SK-N-SH treated with all-trans-retinoic acid at 6 μM for 48 hours (cell line): ENCODE measurements around the gene SNAP25.

Experiments used
- ATAC-seq: fragments of 200-7000 bp; cut with Tn5 transposase; 3 replicates; pipeline ENCODE4 v1.9.1; 2020; ENCODE audit warnings: mild to moderate bottlenecking, moderate library complexity
- ARNTL ChIP-seq: fragments of 450-650 bp; formaldehyde crosslinking; IDR thresholded peaks from 2 replicates; pipeline ENCODE4 v1.5.0; 2020; ENCODE audit warnings: low read depth, mild to moderate bottlenecking, moderate library complexity, borderline replicate concordance
- BACH2 ChIP-seq: fragments of 250-450 bp; sonication (Bioruptor Pico); IDR thresholded peaks from 2 replicates; pipeline ENCODE4 v1.9.0; 2021; ENCODE audit warnings: mild to moderate bottlenecking, borderline replicate concordance
- CSDC2 ChIP-seq: fragments of 250-450 bp; sonication (Bioruptor Pico); IDR thresholded peaks from 2 replicates; pipeline ENCODE4 v1.5.0; 2020; ENCODE audit warnings: mild to moderate bottlenecking, moderate library complexity
- ESRRG ChIP-seq: fragments of 250-450 bp; sonication (Bioruptor Pico); IDR thresholded peaks from 2 replicates; pipeline ENCODE4 v1.6.1; 2021; ENCODE audit warnings: mild to moderate bottlenecking
- GLIS3 ChIP-seq: fragments of 250-450 bp; sonication (Bioruptor Pico); IDR thresholded peaks from 2 replicates; pipeline ENCODE4 v1.5.0; 2020; ENCODE audit warnings: mild to moderate bottlenecking, moderate library complexity
- ISL1 ChIP-seq: fragments of 250-450 bp; sonication (Bioruptor Pico); IDR thresholded peaks from 2 replicates; pipeline ENCODE4 v2.1.2; 2022; ENCODE audit warnings: mild to moderate bottlenecking, moderate library complexity
- OSR1 ChIP-seq: fragments of 250-450 bp; sonication (Bioruptor Pico); IDR thresholded peaks from 2 replicates; pipeline ENCODE4 v1.8.0; 2022; ENCODE audit warnings: moderate library complexity, mild to moderate bottlenecking, inconsistent platforms
- PATZ1 ChIP-seq: fragments of 250-450 bp; sonication (Bioruptor Pico); IDR thresholded peaks from 2 replicates; pipeline ENCODE4 v1.8.0; 2020; ENCODE audit warnings: mild to moderate bottlenecking, moderate library complexity, borderline replicate concordance
- POU6F1 ChIP-seq: fragments of 250-450 bp; sonication (Bioruptor Pico); IDR thresholded peaks from 2 replicates; pipeline ENCODE4 v1.8.0; 2021; ENCODE audit warnings: low read depth, mild to moderate bottlenecking, moderate library complexity, borderline replicate concordance
- PPARA ChIP-seq: fragments of 250-450 bp; sonication (Bioruptor Pico); IDR thresholded peaks from 2 replicates; pipeline ENCODE4 v1.5.0; 2020; ENCODE audit warnings: mild to moderate bottlenecking, borderline replicate concordance
- RARB ChIP-seq: fragments of 250-450 bp; sonication (Bioruptor Pico); IDR thresholded peaks from 2 replicates; pipeline ENCODE4 v1.8.0; 2021; ENCODE audit warnings: mild to moderate bottlenecking, moderate library complexity
- SNAI2 ChIP-seq: fragments of 250-450 bp; sonication (Bioruptor Pico); IDR thresholded peaks from 2 replicates; pipeline ENCODE4 v1.5.0; 2020; ENCODE audit warnings: mild to moderate bottlenecking, moderate library complexity
- TCF4 ChIP-seq: fragments of 250-450 bp; sonication (Bioruptor Pico); IDR thresholded peaks from 2 replicates; pipeline ENCODE4 v1.8.0; 2021; ENCODE audit warnings: mild to moderate bottlenecking, moderate library complexity, borderline replicate concordance
- TOX ChIP-seq: fragments of 250-450 bp; sonication (Bioruptor Pico); IDR thresholded peaks from 2 replicates; pipeline ENCODE4 v1.8.0; 2021; ENCODE audit warnings: mild to moderate bottlenecking, moderate library complexity, borderline replicate concordance
- TSHZ2 ChIP-seq: fragments of 250-450 bp; sonication (Bioruptor Pico); IDR thresholded peaks from 2 replicates; pipeline ENCODE4 v1.5.0; 2020; ENCODE audit warnings: mild to moderate bottlenecking, moderate library complexity
- ZC3H10 ChIP-seq: fragments of 250-450 bp; sonication (Bioruptor Pico); IDR thresholded peaks from 2 replicates; pipeline ENCODE4 v1.5.1; 2021; ENCODE audit warnings: mild to moderate bottlenecking, moderate library complexity
- ZFP3 ChIP-seq: fragments of 250-450 bp; sonication (Bioruptor Pico); IDR thresholded peaks from 2 replicates; pipeline ENCODE4 v1.5.0; 2020; ENCODE audit warnings: mild to moderate bottlenecking, moderate library complexity
- ZFP30 ChIP-seq: fragments of 450-650 bp; formaldehyde crosslinking; IDR thresholded peaks from 2 replicates; pipeline ENCODE4 v1.5.0; 2022; ENCODE audit warnings: mild to moderate bottlenecking, moderate library complexity
- ZNF565 ChIP-seq: fragments of 450-650 bp; formaldehyde crosslinking; conservative IDR thresholded peaks from 2 replicates; pipeline ENCODE4 v1.5.0; 2020; ENCODE audit warnings: low read depth, mild to moderate bottlenecking, moderate library complexity
- ZNF70 ChIP-seq: fragments of 450-650 bp; formaldehyde crosslinking; IDR thresholded peaks from 2 replicates; pipeline ENCODE4 v1.5.0; 2020; ENCODE audit warnings: mild to moderate bottlenecking, moderate library complexity
- ZNF8 ChIP-seq: fragments of 450-650 bp; formaldehyde crosslinking; IDR thresholded peaks from 2 replicates; pipeline ENCODE4 v1.5.0; 2020; ENCODE audit warnings: mild to moderate bottlenecking, moderate library complexity
- TF ChIP-seq, protein P1 (sequence below): fragments of 250-450 bp; sonication (Bioruptor Pico); IDR thresholded peaks from 2 replicates; pipeline ENCODE4 v1.5.1; 2020; ENCODE audit warnings: low read depth, mild to moderate bottlenecking, moderate library complexity
- TF ChIP-seq, protein P2 (sequence below): fragments of 250-450 bp; sonication (Bioruptor Pico); IDR thresholded peaks from 2 replicates; pipeline ENCODE4 v1.5.1; 2021; ENCODE audit warnings: mild to moderate bottlenecking, moderate library complexity

Gene SNAP25

GRCh38 chr20:10219452-10219791, 792 bp downstream of the SNAP25 start:
- ATAC-seq = peak; percentile 67

More at GRCh38 chr20:10219452-10219791, 792 bp downstream of the SNAP25 start:
- TF ChIP-seq ZFP30 (peak; percentile 54; the same call in 1 of the 2 replicates), ZC3H10 (0 out of 2 replicates have a peak, but pooled peaks have one; percentile 63), ZNF8 (CRISPR knock-in tag) (peak; percentile 26; the same call in 1 of the 2 replicates), CSDC2 (CRISPR knock-in tag) (peak; percentile 99), TSHZ2 (CRISPR knock-in tag) (peak; percentile 94), TCF4 (CRISPR knock-in tag) (no peak), ZNF70 (CRISPR knock-in tag) (no peak), TOX (no peak), OSR1 (no peak), ESRRG (CRISPR knock-in tag) (no peak), ARNTL (CRISPR knock-in tag) (no peak), GLIS3 (CRISPR knock-in tag) (peak; percentile 87; the same call in 1 of the 2 replicates), SNAI2 (CRISPR knock-in tag) (peak; percentile 99), BACH2 (CRISPR knock-in tag) (no peak), POU6F1 (CRISPR knock-in tag) (no peak), ZNF565 (CRISPR knock-in tag) (peak; percentile 92; the same call in 1 of the 2 replicates), PPARA (peak; percentile 66; the same call in 1 of the 2 replicates), PATZ1 (no peak), ZFP3 (CRISPR knock-in tag) (peak; percentile 92), ISL1 (CRISPR knock-in tag) (peak; percentile 29; the same call in 1 of the 2 replicates), RARB (no peak)
- TF ChIP-seq, protein P1, sequence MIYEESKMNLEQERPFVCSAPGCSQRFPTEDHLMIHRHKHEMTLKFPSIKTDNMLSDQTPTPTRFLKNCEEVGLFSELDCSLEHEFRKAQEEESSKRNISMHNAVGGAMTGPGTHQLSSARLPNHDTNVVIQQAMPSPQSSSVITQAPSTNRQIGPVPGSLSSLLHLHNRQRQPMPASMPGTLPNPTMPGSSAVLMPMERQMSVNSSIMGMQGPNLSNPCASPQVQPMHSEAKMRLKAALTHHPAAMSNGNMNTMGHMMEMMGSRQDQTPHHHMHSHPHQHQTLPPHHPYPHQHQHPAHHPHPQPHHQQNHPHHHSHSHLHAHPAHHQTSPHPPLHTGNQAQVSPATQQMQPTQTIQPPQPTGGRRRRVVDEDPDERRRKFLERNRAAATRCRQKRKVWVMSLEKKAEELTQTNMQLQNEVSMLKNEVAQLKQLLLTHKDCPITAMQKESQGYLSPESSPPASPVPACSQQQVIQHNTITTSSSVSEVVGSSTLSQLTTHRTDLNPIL (CRISPR knock-in tag) = no peak
- TF ChIP-seq, protein P2, sequence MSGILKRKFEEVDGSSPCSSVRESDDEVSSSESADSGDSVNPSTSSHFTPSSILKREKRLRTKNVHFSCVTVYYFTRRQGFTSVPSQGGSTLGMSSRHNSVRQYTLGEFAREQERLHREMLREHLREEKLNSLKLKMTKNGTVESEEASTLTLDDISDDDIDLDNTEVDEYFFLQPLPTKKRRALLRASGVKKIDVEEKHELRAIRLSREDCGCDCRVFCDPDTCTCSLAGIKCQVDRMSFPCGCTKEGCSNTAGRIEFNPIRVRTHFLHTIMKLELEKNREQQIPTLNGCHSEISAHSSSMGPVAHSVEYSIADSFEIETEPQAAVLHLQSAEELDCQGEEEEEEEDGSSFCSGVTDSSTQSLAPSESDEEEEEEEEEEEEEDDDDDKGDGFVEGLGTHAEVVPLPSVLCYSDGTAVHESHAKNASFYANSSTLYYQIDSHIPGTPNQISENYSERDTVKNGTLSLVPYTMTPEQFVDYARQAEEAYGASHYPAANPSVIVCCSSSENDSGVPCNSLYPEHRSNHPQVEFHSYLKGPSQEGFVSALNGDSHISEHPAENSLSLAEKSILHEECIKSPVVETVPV (CRISPR knock-in tag) = no peak
